ENCODE measurements around the gene CLECL1. TPM values are rescaled to one million over a fixed set of nuclear protein-coding genes. Genes with fewer than 3 reads are reported as not detected.
A peak's percentile ranks its signal among the peaks of the same experiment; 100 is the strongest.
"Not testable (repeated sequence)": the region's sequence is repeated elsewhere in the genome, so short reads cannot be mapped to it uniquely, and the experiment has no call there.

Gene CLECL1
- total and polyA plus RNA-seq, 3 experiments from 2014 or later = 3.6 to 14.3 (median 4.7) TPM

GRCh38 chr12:9718968-9719367 lies 13.9 kb downstream of the CLECL1 start:
- H3K4me1 Mint-ChIP-seq = peaks cover 0 to 11% (median 7%) of the 10 kb centered on the region in 3 donors
- ChIA-PET POLR2A (no interaction called here), CTCF (interaction anchor here (2.3 kb wide), 1 partner anchor 11 kb away, joined by 12 read pairs; no protein-coding TSS in a partner anchor)
- H3K9me3 ChIP-seq (ENCODE audit: low read length) = no peaks in the 10 kb centered on the region
- H3K4me3 ChIP-seq (ENCODE audit: low read length) = no peak overlapping the region
- no peak for DNase-seq
- H3K36me3 ChIP-seq (ENCODE audit: insufficient read depth, low read length) = no peaks in the 10 kb centered on the region
- H3K27me3 Mint-ChIP-seq = peaks cover 3 to 10% of the 10 kb centered on the region in 2 donors
- peak overlapping the region in 1 of 7 donors; percentile 36 for H3K4me3 Mint-ChIP-seq
- H3K27ac ChIP-seq (ENCODE audit: low read depth, low read length) = no peak overlapping the region
- peak overlapping the region in 1 of 8 donors; percentile 17 for H3K27ac Mint-ChIP-seq
- H3K27me3 ChIP-seq (ENCODE audit: insufficient read depth, low read length, poor library complexity, severe bottlenecking) = no peaks in the 10 kb centered on the region
- H3K4me1 ChIP-seq (ENCODE audit: insufficient read depth, low read length) = no peaks in the 10 kb centered on the region
- H3K9me3 Mint-ChIP-seq = no peaks in the 10 kb centered on the region
- H3K36me3 Mint-ChIP-seq = peaks cover 0 to 6% (median 2%) of the 10 kb centered on the region in 3 donors

DNA sequence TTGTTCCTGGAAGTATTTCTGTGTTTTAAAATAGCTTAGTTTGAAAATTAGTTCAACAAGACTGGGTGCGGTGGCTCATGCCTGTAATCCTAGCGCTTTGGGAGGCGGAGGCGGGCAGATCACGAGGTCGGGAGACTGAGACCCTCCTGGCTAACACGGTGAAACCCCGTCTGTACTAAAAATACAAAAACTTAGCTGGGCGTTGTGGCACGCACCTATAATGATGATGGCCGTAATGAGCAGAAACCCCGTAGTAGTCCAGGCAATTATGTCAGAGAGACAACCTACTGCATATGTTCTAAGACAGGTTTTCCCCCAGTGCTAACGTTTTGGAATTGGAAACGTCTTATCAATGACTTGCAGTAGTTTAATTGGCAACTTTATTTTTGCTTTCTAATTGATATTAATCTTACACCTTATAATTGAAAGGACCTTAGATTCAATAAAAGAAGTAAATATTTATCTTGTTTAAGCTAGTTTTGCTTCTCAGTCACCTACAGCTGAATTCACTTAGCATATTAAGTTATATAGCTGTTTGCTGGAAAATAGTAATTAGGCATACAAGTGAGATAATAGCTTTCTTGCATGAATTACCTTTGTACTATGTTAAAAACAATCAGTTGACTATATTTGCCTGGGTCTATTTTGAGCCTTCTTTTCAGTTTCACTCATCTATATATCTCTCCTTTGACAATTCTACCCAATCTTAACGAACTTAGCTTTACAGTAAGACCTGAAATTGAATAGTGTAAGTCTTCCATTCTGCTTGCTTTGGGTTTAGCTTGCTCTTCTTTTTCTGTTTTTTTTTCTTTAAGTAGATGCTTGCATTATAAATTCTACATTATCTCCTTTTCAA lies 15.6 kb downstream of the CLECL1 start:
- H3K4me1 Mint-ChIP-seq = peaks cover 0 to 11% (median 4%) of the 10 kb centered on the region in 3 donors
- H3K4me1 ChIP-seq (ENCODE audit: insufficient read depth, low read length) = no peaks in the 10 kb centered on the region
- POLR2A ChIA-PET = interaction anchor here (0.9 kb wide), 1 partner anchor 9 kb away, joined by 3 read pairs; no protein-coding TSS in a partner anchor
- H3K27ac ChIP-seq (ENCODE audit: low read depth, low read length) = no peak overlapping the region
- no peak overlapping the region for H3K4me3 Mint-ChIP-seq
- H3K36me3 ChIP-seq (ENCODE audit: insufficient read depth, low read length) = no peaks in the 10 kb centered on the region
- CTCF ChIA-PET = interaction anchor here (1.0 to 2.3 kb wide), 3 partner anchors 10 to 84 kb away, joined by 3 to 12 read pairs (median 3); no protein-coding TSS in a partner anchor
- H3K27me3 Mint-ChIP-seq = peaks cover 3% of the 10 kb centered on the region in 2 donors
- no peaks in the 10 kb centered on the region for H3K27me3 ChIP-seq (ENCODE audit: insufficient read depth, low read length, poor library complexity, severe bottlenecking)
- no peaks in the 10 kb centered on the region for H3K9me3 ChIP-seq (ENCODE audit: low read length)
- no peaks in the 10 kb centered on the region for H3K9me3 Mint-ChIP-seq
- H3K27ac Mint-ChIP-seq = no peak overlapping the region
- no peak for DNase-seq
- H3K36me3 Mint-ChIP-seq = peaks cover 0 to 2% (median 0%) of the 10 kb centered on the region in 3 donors
- no peak overlapping the region for H3K4me3 ChIP-seq (ENCODE audit: low read length)

- H3K9me3 ChIP-seq (ENCODE audit: low read length); POLR2A ChIA-PET; H3K4me1 ChIP-seq (ENCODE audit: insufficient read depth, low read length); H3K36me3 Mint-ChIP-seq; H3K36me3 ChIP-seq (ENCODE audit: insufficient read depth, low read length); H3K9me3 Mint-ChIP-seq; H3K27me3 Mint-ChIP-seq; CTCF ChIA-PET; DNase-seq; H3K27ac ChIP-seq (ENCODE audit: low read depth, low read length); H3K27me3 ChIP-seq (ENCODE audit: insufficient read depth, low read length, poor library complexity, severe bottlenecking); H3K4me3 ChIP-seq (ENCODE audit: low read length); H3K27ac Mint-ChIP-seq: not testable (repeated sequence)
- Mint-ChIP-seq H3K4me1 (peaks cover 25 to 32% (median 25%) of the 10 kb centered on the region in 3 donors), H3K4me3 (peak overlapping the region in 1 of 7 donors; percentile 18)
Measured at GRCh38 chr12:9713032-9713558, 19.8 kb downstream of the CLECL1 start.

DNA sequence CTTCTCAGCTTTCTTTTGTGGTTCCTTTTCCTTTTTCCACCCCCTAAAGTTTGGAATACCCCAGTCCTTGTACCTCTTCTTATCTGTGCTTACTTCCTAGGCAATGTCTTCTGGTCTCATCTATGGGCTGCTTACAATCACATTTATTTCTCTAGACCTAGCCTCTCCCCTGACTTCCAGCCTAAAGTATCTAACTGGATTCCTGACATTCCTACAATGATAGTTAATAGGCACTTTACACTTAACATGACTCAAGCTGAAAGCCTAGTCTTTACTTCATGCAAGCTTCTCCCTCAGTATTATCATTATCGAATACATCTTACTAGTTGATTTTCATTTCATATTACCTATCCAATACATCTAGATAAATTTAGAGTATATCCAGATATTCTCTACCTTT lies 21.2 kb downstream of the CLECL1 start:
- Histone ChIP-seq H3K27ac (ENCODE audit: low read depth, low read length) (no peak overlapping the region), H3K36me3 (ENCODE audit: insufficient read depth, low read length) (no peaks in the 10 kb centered on the region), H3K4me1 (ENCODE audit: insufficient read depth, low read length) (peaks cover 21% of the 10 kb centered on the region), H3K4me3 (ENCODE audit: low read length) (no peak overlapping the region), H3K9me3 (ENCODE audit: low read length) (no peaks in the 10 kb centered on the region), H3K27me3 (ENCODE audit: insufficient read depth, low read length, poor library complexity, severe bottlenecking) (no peaks in the 10 kb centered on the region)
- peak overlapping the region in 5 of 8 donors; percentile 3 to 91 (median 24) for H3K27ac Mint-ChIP-seq
- H3K9me3 Mint-ChIP-seq = no peaks in the 10 kb centered on the region
- DNase-seq = no peak
- H3K36me3 Mint-ChIP-seq = peaks cover 0 to 2% (median 1%) of the 10 kb centered on the region in 3 donors
- ChIA-PET CTCF (interaction anchor here (0.7 to 2.1 kb wide), 6 partner anchors 18 to 242 kb away, joined by 3 to 10 read pairs (median 4); no protein-coding TSS in a partner anchor), POLR2A (interaction anchor here (0.6 to 1.3 kb wide), 4 partner anchors 11 to 90 kb away, joined by 3 to 6 read pairs (median 4); no protein-coding TSS in a partner anchor)
- H3K4me3 Mint-ChIP-seq = no peak overlapping the region
- H3K4me1 Mint-ChIP-seq = peaks cover 39 to 47% (median 39%) of the 10 kb centered on the region in 3 donors
- H3K27me3 Mint-ChIP-seq = no peaks in the 10 kb centered on the region

GRCh38 chr12:9710584-9711375 lies 22.1 kb downstream of the CLECL1 start:
- no peak for DNase-seq
- Mint-ChIP-seq H3K4me3 (no peak overlapping the region), H3K4me1 (peaks cover 41 to 56% (median 47%) of the 10 kb centered on the region in 3 donors), H3K27me3 (no peaks in the 10 kb centered on the region), H3K27ac (peak overlapping the region in 7 of 8 donors; percentile 21 to 91 (median 45)), H3K9me3 (peaks cover 0 to 3% (median 0%) of the 10 kb centered on the region in 5 donors), H3K36me3 (peaks cover 1 to 7% (median 4%) of the 10 kb centered on the region in 3 donors)
- Histone ChIP-seq H3K4me1 (ENCODE audit: insufficient read depth, low read length) (peaks cover 30% of the 10 kb centered on the region), H3K36me3 (ENCODE audit: insufficient read depth, low read length) (no peaks in the 10 kb centered on the region), H3K27me3 (ENCODE audit: insufficient read depth, low read length, poor library complexity, severe bottlenecking) (no peaks in the 10 kb centered on the region), H3K27ac (ENCODE audit: low read depth, low read length) (no peak overlapping the region), H3K9me3 (ENCODE audit: low read length) (no peaks in the 10 kb centered on the region), H3K4me3 (ENCODE audit: low read length) (no peak overlapping the region)
- ChIA-PET CTCF (interaction anchor here (0.7 to 2.1 kb wide), 7 partner anchors 19 to 242 kb away, joined by 3 to 10 read pairs (median 3); no protein-coding TSS in a partner anchor), POLR2A (interaction anchor here (0.6 to 1.3 kb wide), 4 partner anchors 10 to 91 kb away, joined by 3 to 6 read pairs (median 4); no protein-coding TSS in a partner anchor)

- peaks cover 35% of the 10 kb centered on the region for H3K4me1 ChIP-seq (ENCODE audit: insufficient read depth, low read length)
- H3K27ac ChIP-seq (ENCODE audit: low read depth, low read length) = no peak overlapping the region
- no peak for DNase-seq
- ChIA-PET CTCF (interaction anchor here (1.0 to 4.5 kb wide), 27 partner anchors 9 to 379 kb away, joined by 3 to 80 read pairs (median 6); no protein-coding TSS in a partner anchor), POLR2A (interaction anchor here (0.6 to 1.4 kb wide), 5 partner anchors 8 to 86 kb away, joined by 3 to 5 read pairs (median 3); no protein-coding TSS in a partner anchor)
- no peaks in the 10 kb centered on the region for H3K36me3 ChIP-seq (ENCODE audit: insufficient read depth, low read length)
- Mint-ChIP-seq H3K27ac (peak overlapping the region; percentile 31 to 95 (median 86)), H3K36me3 (peaks cover 1 to 13% (median 4%) of the 10 kb centered on the region in 3 donors), H3K4me1 (peaks cover 51 to 70% (median 59%) of the 10 kb centered on the region in 3 donors), H3K27me3 (no peaks in the 10 kb centered on the region), H3K4me3 (no peak overlapping the region), H3K9me3 (peaks cover 0 to 3% (median 0%) of the 10 kb centered on the region in 5 donors)
- no peak overlapping the region for H3K4me3 ChIP-seq (ENCODE audit: low read length)
- H3K9me3 ChIP-seq (ENCODE audit: low read length) = no peaks in the 10 kb centered on the region
- H3K27me3 ChIP-seq (ENCODE audit: insufficient read depth, low read length, poor library complexity, severe bottlenecking) = no peaks in the 10 kb centered on the region
Measured at GRCh38 chr12:9708853-9709252, 24.0 kb downstream of the CLECL1 start.

Measured in CD8-positive, alpha-beta memory T cell (primary cell).